GM12878 (cell line): Measurements from ENCODE around the gene ATL2. TPM values are rescaled to one million over a fixed set of nuclear protein-coding genes. Genes with fewer than 3 reads are reported as not detected.

Source experiments
- ASH2L ChIP-seq: fragments of 300-600, 200-600 bp; sonication (generic); IDR thresholded peaks from 2 replicates; pipeline ENCODE4 v1.6.1; 2017; ENCODE audit warnings: low read depth, mild to moderate bottlenecking, borderline replicate concordance
- BCLAF1 ChIP-seq: fragments of 450-650 bp; IDR thresholded peaks from 2 replicates; pipeline ENCODE4 v1.6.1; 2017; ENCODE audit warnings: antibody characterized with exemption, mild to moderate bottlenecking, moderate library complexity
- BMI1 ChIP-seq: fragments of 450-650 bp; IDR thresholded peaks from 2 replicates; pipeline ENCODE4 v1.6.1; 2016; ENCODE audit warnings: mild to moderate bottlenecking, moderate library complexity, borderline replicate concordance
- CREM ChIP-seq: IDR thresholded peaks from 2 replicates; pipeline ENCODE4 v1.6.1; 2014; ENCODE audit warnings: antibody characterized with exemption, low read depth
- DPF2 ChIP-seq: fragments of 450-650 bp; IDR thresholded peaks from 2 replicates; pipeline ENCODE4 v1.6.1; 2017; ENCODE audit warnings: mild to moderate bottlenecking
- GATAD2B ChIP-seq: fragments of 450-650 bp; conservative IDR thresholded peaks from 2 replicates; pipeline ENCODE4 v1.6.1; 2017; ENCODE audit warnings: low read depth, mild to moderate bottlenecking, moderate library complexity
- IRF3 ChIP-seq: fragments of 450-650 bp; IDR thresholded peaks from 2 replicates; pipeline ENCODE4 v1.6.1; 2014; ENCODE audit warnings: mild to moderate bottlenecking
- LARP7 ChIP-seq: fragments of 450-650 bp; IDR thresholded peaks from 2 replicates; pipeline ENCODE4 v1.6.1; 2017; ENCODE audit warnings: mild to moderate bottlenecking
- MEF2A ChIP-seq: IDR thresholded peaks from 2 replicates; pipeline ENCODE4 v1.6.1; 2011; ENCODE audit warnings: low read depth, mild to moderate bottlenecking, low read length, moderate library complexity; ENCODE audit not compliant: insufficient read depth
- NBN ChIP-seq: fragments of 450-650 bp; IDR thresholded peaks from 2 replicates; pipeline ENCODE4 v1.6.1; 2016
- NFYA ChIP-seq: IDR thresholded peaks from 2 replicates; pipeline ENCODE4 v1.6.1; 2011; ENCODE audit warnings: low read depth, mild to moderate bottlenecking, low read length, improper control_type of control experiment, borderline replicate concordance
- POLR2AphosphoS2 ChIP-seq: IDR thresholded peaks from 2 replicates; pipeline ENCODE4 v1.6.1; 2011; ENCODE audit warnings: low read depth, mild to moderate bottlenecking, low read length, improper control_type of control experiment, moderate library complexity
- RFX5 ChIP-seq: IDR thresholded peaks from 2 replicates; pipeline ENCODE4 v1.6.1; 2011; ENCODE audit warnings: low read depth, low read length, improper control_type of control experiment
- SIN3A ChIP-seq: IDR thresholded peaks from 2 replicates; pipeline ENCODE4 v1.6.1; 2012; ENCODE audit warnings: low read depth, low read length, improper control_type of control experiment
- SMARCA5 ChIP-seq: fragments of 450-650 bp; IDR thresholded peaks from 2 replicates; pipeline ENCODE4 v1.6.1; 2017; ENCODE audit warnings: mild to moderate bottlenecking
- SUPT20H ChIP-seq: IDR thresholded peaks from 2 replicates; pipeline ENCODE4 v1.6.1; 2011; ENCODE audit warnings: low read depth, mild to moderate bottlenecking, low read length, moderate library complexity, borderline replicate concordance; ENCODE audit not compliant: control insufficient read depth
- ZBTB11 ChIP-seq: fragments of 450-650 bp; formaldehyde crosslinking; IDR thresholded peaks from 2 replicates; pipeline ENCODE4 v1.5.0; 2022; ENCODE audit warnings: mild to moderate bottlenecking, missing genetic modification characterization
- polyA plus RNA-seq, 11 experiments: library from polyadenylated mRNA; depleted of rRNA in 4 of 11; unstranded in 6 of 11; stranded (reverse) in 5 of 11; fragments of >200 nt; fragmentation: Nextera tagmentation in 4 of 11; fragmentation: Illumina TruSeq in 1 of 11; extraction: Ambion mirVana in 4 of 11; extraction: Trizol in 1 of 11; gene quantifications; 1 replicate in 1 of 11; 2 replicates in 10 of 11; pipeline versions ENCODE4 v1.2.1 to v1.2.3, GENCODE V29; 2011 to 2016; ENCODE audit warnings: inconsistent platforms in 2 of 11, missing spikeins in 2 of 11, low read depth in 1 of 11
- total RNA-seq, 4 experiments: library from RNA; depleted of rRNA in 3 of 4; stranded (reverse); fragments of >200 nt in 3 of 4; fragmentation: Illumina TruSeq in 1 of 4; extraction: Trizol in 1 of 4; gene quantifications; 2 replicates each; pipeline versions ENCODE4 v1.2.1 to v1.2.3, GENCODE V29; 2013 to 2021
- TF ChIP-seq, protein P1 (sequence below): fragments of 450-650 bp; IDR thresholded peaks from 2 replicates; pipeline ENCODE4 v1.6.1; 2017; ENCODE audit warnings: mild to moderate bottlenecking, low read depth, inconsistent platforms; ENCODE audit not compliant: poor library complexity, severe bottlenecking
- TF ChIP-seq, protein P2 (sequence below): IDR thresholded peaks from 2 replicates; pipeline ENCODE4 v1.6.1; 2012; ENCODE audit warnings: low read length, inconsistent platforms

The ATL2 gene
- total and polyA plus RNA-seq, 10 of the 15 experiments (the other 5 are each of a cell fraction or from before 2014, with no cell fraction given) = 8.6 to 51.5 (median 41.8) TPM

GRCh38 chr2:38376346-38377049, 575 bp downstream of the ATL2 start (continued):
- no peak for TF ChIP-seq ZBTB11 (CRISPR knock-in tag)
- no peak for TF ChIP-seq BMI1
- TF ChIP-seq LARP7 = peak; percentile 98
- TF ChIP-seq CREM = peak; percentile 10; the same call in 1 of the 2 replicates
- peak; percentile 96 for TF ChIP-seq SMARCA5
- TF ChIP-seq IRF3 = no peak
- peak; percentile 91 for TF ChIP-seq DPF2
- TF ChIP-seq GATAD2B = peak; percentile 96
- TF ChIP-seq BCLAF1 = 0 out of 2 replicates have a peak, but pooled peaks have one; percentile 58
- no peak for TF ChIP-seq MEF2A
- TF ChIP-seq NBN = peak; percentile 63; the same call in 1 of the 2 replicates
- TF ChIP-seq, protein P1, sequence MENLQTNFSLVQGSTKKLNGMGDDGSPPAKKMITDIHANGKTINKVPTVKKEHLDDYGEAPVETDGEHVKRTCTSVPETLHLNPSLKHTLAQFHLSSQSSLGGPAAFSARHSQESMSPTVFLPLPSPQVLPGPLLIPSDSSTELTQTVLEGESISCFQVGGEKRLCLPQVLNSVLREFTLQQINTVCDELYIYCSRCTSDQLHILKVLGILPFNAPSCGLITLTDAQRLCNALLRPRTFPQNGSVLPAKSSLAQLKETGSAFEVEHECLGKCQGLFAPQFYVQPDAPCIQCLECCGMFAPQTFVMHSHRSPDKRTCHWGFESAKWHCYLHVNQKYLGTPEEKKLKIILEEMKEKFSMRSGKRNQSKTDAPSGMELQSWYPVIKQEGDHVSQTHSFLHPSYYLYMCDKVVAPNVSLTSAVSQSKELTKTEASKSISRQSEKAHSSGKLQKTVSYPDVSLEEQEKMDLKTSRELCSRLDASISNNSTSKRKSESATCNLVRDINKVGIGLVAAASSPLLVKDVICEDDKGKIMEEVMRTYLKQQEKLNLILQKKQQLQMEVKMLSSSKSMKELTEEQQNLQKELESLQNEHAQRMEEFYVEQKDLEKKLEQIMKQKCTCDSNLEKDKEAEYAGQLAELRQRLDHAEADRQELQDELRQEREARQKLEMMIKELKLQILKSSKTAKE = no peak
- TF ChIP-seq RFX5 = no peak
- TF ChIP-seq SUPT20H = no peak
- TF ChIP-seq NFYA = no peak
- 0 out of 2 replicates have a peak, but pooled peaks have one; percentile 10 for TF ChIP-seq POLR2AphosphoS2
- 0 out of 2 replicates have a peak, but pooled peaks have one; percentile 12 for TF ChIP-seq SIN3A
- 0 out of 2 replicates have a peak, but pooled peaks have one; percentile 58 for TF ChIP-seq ASH2L
- TF ChIP-seq, protein P2, sequence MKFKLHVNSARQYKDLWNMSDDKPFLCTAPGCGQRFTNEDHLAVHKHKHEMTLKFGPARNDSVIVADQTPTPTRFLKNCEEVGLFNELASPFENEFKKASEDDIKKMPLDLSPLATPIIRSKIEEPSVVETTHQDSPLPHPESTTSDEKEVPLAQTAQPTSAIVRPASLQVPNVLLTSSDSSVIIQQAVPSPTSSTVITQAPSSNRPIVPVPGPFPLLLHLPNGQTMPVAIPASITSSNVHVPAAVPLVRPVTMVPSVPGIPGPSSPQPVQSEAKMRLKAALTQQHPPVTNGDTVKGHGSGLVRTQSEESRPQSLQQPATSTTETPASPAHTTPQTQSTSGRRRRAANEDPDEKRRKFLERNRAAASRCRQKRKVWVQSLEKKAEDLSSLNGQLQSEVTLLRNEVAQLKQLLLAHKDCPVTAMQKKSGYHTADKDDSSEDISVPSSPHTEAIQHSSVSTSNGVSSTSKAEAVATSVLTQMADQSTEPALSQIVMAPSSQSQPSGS = no peak
